GM23248 (cell line): ENCODE results near the gene CRYAB.

Experiments
- EZH2 ChIP-seq: fragments of 200-600 bp; sonication (generic); IDR thresholded peaks from 2 replicates; pipeline ENCODE4 v1.6.1; 2018; ENCODE audit warnings: antibody characterized with exemption, mild to moderate bottlenecking; ENCODE audit not compliant: insufficient read depth, poor library complexity, severe bottlenecking
- EZH2phosphoT487 ChIP-seq: fragments of 200-600 bp; sonication (generic); IDR thresholded peaks from 2 replicates; pipeline ENCODE4 v1.6.1; 2018; ENCODE audit warnings: antibody characterized with exemption, moderate library complexity, mild to moderate bottlenecking, low read depth; ENCODE audit not compliant: insufficient read depth

- no peak for TF ChIP-seq EZH2phosphoT487
- no peak for TF ChIP-seq EZH2
Observed at GRCh38 chr11:111957663-111958444, 46.3 kb upstream of the CRYAB start.
